Psoas muscle (tissue), 8 donors: ENCODE results near the gene MAK. TPM values are rescaled to one million over a fixed set of nuclear protein-coding genes. Genes with fewer than 3 reads are reported as not detected.

Source experiments
- ATAC-seq, 4 donors: fragments of 200-7000 bp; cut with Tn5 transposase; one replicate each; pipeline ENCODE4 v1.9.1; 2020; ENCODE audit warnings: moderate library complexity in 3 of 4, mild to moderate bottlenecking in 2 of 4
- DNase-seq, 2 donors: peaks; one replicate each; pipeline ENCODE4 v3.0.0-alpha.2; 2020
- H3K27ac ChIP-seq: fragments of 200-600 bp; one replicate; pipeline ENCODE4 v1.8.0; 2022
- H3K27me3 ChIP-seq, 3 donors: fragments of 200-600 bp in 1 of 3; one replicate each; pipeline versions ENCODE4 v1.6.1 to v1.8.0; 2013 to 2022; ENCODE audit warnings: low read length in 2 of 3, mild to moderate bottlenecking in 2 of 3, moderate library complexity in 1 of 3; ENCODE audit not compliant: insufficient read depth in 3 of 3
- H3K36me3 ChIP-seq, 2 donors: fragments of 200-600 bp in 1 of 2; one replicate each; pipeline versions ENCODE4 v1.6.1 to v1.8.0; 2013 to 2022; ENCODE audit warnings: low read depth in 1 of 2, mild to moderate bottlenecking in 1 of 2, moderate library complexity in 1 of 2; ENCODE audit not compliant: insufficient read depth in 1 of 2
- H3K4me1 ChIP-seq: fragments of 200-600 bp; one replicate; pipeline ENCODE4 v1.8.0; 2022
- H3K4me3 ChIP-seq: fragments of 200-600 bp; one replicate; pipeline ENCODE4 v1.8.0; 2022; ENCODE audit warnings: mild to moderate bottlenecking
- H3K9me3 ChIP-seq: fragments of 200-600 bp; one replicate; pipeline ENCODE4 v1.8.0; 2022
- WGBS, 3 donors: extraction: QIAGEN DNeasy Blood & Tissue Kit; methylation state at CpG; one replicate each; pipeline versions ENCODE4 v1.1.6 to v1.1.7; 2013; 5-methylcytosine and 5-hydroxymethylcytosine counted together
- intact Hi-C, 2 donors: fragments of 100-400 bp; cut with DNase I; formaldehyde crosslinking; loops; one replicate each; pipeline versions ENCODE4 v1.11.0 to v1.14.2; 2022
- polyA plus RNA-seq, 3 donors: library from polyadenylated mRNA; stranded (reverse); fragments of 200-250 nt; gene quantifications; one replicate each; pipeline ENCODE4 v1.2.3, GENCODE V29; 2013
- total RNA-seq, 4 donors: library from RNA; stranded (reverse); fragmentation: NEBNext Ultra II Directional in 2 of 4; extraction: Animal tissue kit (Norgen Biotek cat#: 25700) in 2 of 4; gene quantifications; one replicate each; pipeline versions ENCODE4 v1.2.1 to v1.2.4, GENCODE V29; 2021 to 2023
- TF ChIP-seq, protein P1 (sequence below): fragments of 200-600 bp; IDR thresholded peaks from one replicate; pipeline ENCODE4 v1.8.0; 2022; ENCODE audit warnings: antibody characterized with exemption
- donor health status: healthy with polysubstance abuse.
- donor health status: DM: no; HTN: no; CAD: no; lungs with moderate emphysema.
- donor health status: Bipolar disorder and iron deficiency.
- donor health status: healthy.
- donor health status: DM: yes; HTN: yes; CAD: no.
- donor health status: DM: no; HTN: no; CAD: no.
- donor health status: DM: no; HTN: no; CAD: no.
- donor health status: DM: yes; HTN: yes; CAD: no.

MAK gene
- total and polyA plus RNA-seq, 7 donors: 0.01 to 0.09 (median 0.03) TPM; not detected in 4

- intact Hi-C loops: no loop called here
- TF ChIP-seq, protein P1, sequence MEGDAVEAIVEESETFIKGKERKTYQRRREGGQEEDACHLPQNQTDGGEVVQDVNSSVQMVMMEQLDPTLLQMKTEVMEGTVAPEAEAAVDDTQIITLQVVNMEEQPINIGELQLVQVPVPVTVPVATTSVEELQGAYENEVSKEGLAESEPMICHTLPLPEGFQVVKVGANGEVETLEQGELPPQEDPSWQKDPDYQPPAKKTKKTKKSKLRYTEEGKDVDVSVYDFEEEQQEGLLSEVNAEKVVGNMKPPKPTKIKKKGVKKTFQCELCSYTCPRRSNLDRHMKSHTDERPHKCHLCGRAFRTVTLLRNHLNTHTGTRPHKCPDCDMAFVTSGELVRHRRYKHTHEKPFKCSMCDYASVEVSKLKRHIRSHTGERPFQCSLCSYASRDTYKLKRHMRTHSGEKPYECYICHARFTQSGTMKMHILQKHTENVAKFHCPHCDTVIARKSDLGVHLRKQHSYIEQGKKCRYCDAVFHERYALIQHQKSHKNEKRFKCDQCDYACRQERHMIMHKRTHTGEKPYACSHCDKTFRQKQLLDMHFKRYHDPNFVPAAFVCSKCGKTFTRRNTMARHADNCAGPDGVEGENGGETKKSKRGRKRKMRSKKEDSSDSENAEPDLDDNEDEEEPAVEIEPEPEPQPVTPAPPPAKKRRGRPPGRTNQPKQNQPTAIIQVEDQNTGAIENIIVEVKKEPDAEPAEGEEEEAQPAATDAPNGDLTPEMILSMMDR: no peak
- H3K9me3 ChIP-seq: no peaks in the 10 kb centered on the region
- no peak overlapping the region for H3K4me3 ChIP-seq
- no peak overlapping the region for H3K27ac ChIP-seq
- no peaks in the 10 kb centered on the region for H3K4me1 ChIP-seq
- ATAC-seq (no peak), DNase-seq (no peak)
- peaks cover 0 to 7% of the 10 kb centered on the region in 2 donors for H3K36me3 ChIP-seq
- no peaks in the 10 kb centered on the region for H3K27me3 ChIP-seq
These were observed 98.3 kb downstream of the MAK start for GRCh38 chr6:10740061-10740460.

DNA sequence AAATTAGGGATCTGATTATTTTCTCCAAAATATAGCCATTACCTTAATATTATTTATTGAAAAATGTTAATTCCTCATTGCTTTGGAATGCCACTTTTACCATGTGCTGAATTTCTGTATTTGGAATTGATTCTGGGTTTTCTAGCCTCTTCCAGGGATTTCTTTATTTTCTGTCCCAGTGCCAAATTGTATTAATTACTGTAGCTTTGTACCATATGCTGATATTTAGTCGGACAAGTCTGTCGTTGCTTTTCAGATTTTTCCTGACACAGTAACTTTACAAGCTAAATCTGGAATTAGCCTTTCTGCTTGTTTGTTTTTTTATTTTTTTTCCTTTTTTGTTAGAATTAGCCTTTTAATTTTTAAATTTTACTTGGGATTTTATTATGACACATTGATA lies 101.6 kb downstream of the MAK start:
- H3K9me3 ChIP-seq: no peaks in the 10 kb centered on the region
- no peaks in the 10 kb centered on the region for H3K4me1 ChIP-seq
- DNase-seq: no peak
- WGBS, 3 donors: 43 to 53% (median 46%) methylated on average over 2 of the region's 2 CpGs
- peaks cover 2 to 18% of the 10 kb centered on the region in 2 donors for H3K36me3 ChIP-seq
- no peaks in the 10 kb centered on the region for H3K27me3 ChIP-seq
- no peak overlapping the region for H3K4me3 ChIP-seq
- no peak overlapping the region for H3K27ac ChIP-seq
- no peak for ATAC-seq
- TF ChIP-seq, protein P1: no peak
- intact Hi-C loops: no loop called here

- 89 to 96% (median 95%) methylated on average over 3 of the region's 3 CpGs for WGBS, 3 donors
- Histone ChIP-seq H3K36me3 (peaks cover 2 to 44% of the 10 kb centered on the region in 2 donors), H3K4me1 (peaks cover 9% of the 10 kb centered on the region), H3K27ac (no peak overlapping the region), H3K4me3 (no peak overlapping the region), H3K27me3 (no peaks in the 10 kb centered on the region), H3K9me3 (no peaks in the 10 kb centered on the region)
- no peak for DNase-seq
- TF ChIP-seq, protein P1: no peak
- intact Hi-C loops: no loop called here
- no peak for ATAC-seq
These were observed 104.5 kb downstream of the MAK start for GRCh38 chr6:10733863-10734262.

GRCh38 chr6:10733151-10733715 lies 105.1 kb downstream of the MAK start:
- peaks cover 2 to 50% of the 10 kb centered on the region in 2 donors for H3K36me3 ChIP-seq
- DNase-seq: no peak
- intact Hi-C loops: no loop called here

More at GRCh38 chr6:10733151-10733715, 105.1 kb downstream of the MAK start:
- ATAC-seq: no peak
- Histone ChIP-seq H3K27me3 (no peaks in the 10 kb centered on the region), H3K27ac (no peak overlapping the region), H3K9me3 (no peaks in the 10 kb centered on the region), H3K4me1 (peaks cover 9% of the 10 kb centered on the region), H3K4me3 (no peak overlapping the region)
- TF ChIP-seq, protein P1: no peak
- WGBS, 3 donors: 74 to 78% (median 75%) methylated on average over 17 of the region's 17 CpGs
